NB4 (cell line): Measurements from ENCODE around the gene PCDH11X.
"Not testable (repeated sequence)": the region's sequence is repeated elsewhere in the genome, so short reads cannot be mapped to it uniquely, and the experiment has no call there.

Experiments used
- CTCF ChIP-seq: IDR thresholded peaks from one replicate; pipeline ENCODE4 v1.5.1; 2012; ENCODE audit warnings: low read depth, low read length
- MYC ChIP-seq: IDR thresholded peaks from 2 replicates; pipeline ENCODE4 v1.6.1; 2011; ENCODE audit warnings: low read depth, low read length
- POLR2A ChIP-seq: IDR thresholded peaks from 2 replicates; pipeline ENCODE4 v1.6.1; 2011; ENCODE audit warnings: mild to moderate bottlenecking; ENCODE audit not compliant: insufficient read length; ENCODE audit errors: extremely low read depth

- TF ChIP-seq POLR2A, CTCF, MYC: not testable (repeated sequence)
Measured at GRCh38 chrX:91780008-91780407, 833 bp downstream of the PCDH11X start.
